Measurements from ENCODE around the gene ST8SIA6.
"Not testable (repeated sequence)": the region's sequence is repeated elsewhere in the genome, so short reads cannot be mapped to it uniquely, and the experiment has no call there.

The ST8SIA6 gene

DNA sequence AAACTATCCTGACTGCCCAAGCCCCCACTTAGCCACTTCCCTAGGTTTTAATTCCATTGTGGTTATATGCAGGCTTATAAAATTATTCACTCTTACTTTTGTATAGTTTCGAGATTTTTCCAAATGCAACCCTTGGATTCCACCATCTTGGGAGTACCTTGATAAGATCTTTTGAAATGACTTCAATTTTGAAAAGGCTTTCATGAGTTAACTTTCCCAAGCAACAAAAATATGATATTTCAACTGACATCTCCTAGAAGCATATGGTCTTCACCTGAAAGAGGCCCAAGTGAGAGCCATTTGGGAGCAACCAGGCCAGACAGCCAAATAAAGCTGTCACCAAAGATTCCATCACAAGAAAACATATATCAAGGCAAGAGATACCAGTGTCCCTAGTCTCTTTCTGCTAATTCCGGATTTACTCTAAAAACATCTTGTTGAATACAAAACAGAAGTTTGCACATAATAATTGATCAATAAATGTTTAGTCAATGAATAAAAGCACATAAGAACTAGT, 1.7 kb upstream of the ST8SIA6 start:
- no peak for DNase-seq

DNA sequence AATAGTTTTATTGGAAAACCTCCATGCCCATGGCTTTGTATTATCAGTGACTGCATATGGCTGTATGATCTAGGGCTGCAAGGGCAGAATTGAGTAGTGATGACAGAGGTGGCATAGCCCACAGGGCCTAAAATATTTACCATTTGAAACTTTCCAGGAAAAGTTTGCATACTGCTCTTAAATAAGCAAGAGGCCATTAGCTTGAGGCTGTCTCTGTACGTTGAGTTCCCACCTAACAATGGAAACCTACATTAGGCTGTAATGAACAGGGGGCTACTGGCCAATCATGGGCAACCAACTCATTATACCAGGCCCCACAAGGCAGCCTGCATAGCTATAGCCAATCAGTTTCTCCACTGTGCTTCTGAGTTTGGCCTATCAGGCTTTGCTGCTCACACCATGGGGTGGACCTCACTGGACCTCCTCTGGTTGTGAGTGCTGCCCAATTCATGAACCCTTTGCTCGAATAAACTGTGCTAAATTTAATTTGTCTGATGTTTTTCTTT, 673 bp upstream of the ST8SIA6 start:
- DNase-seq: no peak

DNA sequence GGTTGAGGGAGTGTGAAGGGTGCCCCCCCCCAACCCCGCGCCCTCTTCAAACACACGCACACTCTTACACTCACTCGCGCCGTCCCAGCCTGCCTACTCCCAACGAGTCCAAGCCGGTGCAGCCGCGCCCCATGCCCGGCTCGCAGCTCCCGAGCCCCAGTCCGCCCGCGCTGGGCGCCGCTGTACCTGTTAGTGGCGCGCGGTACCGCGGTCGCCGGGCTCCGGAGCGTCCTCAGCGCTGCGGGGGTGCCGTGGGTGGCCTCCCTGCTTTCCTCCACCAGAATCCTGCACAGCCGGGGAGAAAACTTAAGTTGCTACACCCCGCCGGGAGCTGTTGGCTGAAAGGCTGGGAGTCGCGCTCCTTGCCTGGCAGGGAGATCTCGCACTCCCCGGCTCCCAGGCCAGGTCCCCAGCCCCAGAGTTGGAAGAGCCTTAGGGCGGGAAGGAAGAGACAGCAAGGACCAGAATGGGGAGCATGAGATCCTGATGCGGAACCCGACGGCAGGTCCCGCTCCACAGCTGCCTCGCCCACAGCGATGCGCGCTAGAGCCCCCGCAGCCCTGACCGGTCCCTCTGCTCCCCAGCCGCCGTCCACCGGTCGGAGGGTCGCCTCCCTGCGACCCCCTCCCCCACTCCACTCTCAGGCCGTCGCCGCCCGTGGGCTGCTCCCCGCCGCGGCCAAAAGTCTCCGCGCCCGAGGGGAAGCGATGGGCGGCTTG, 863 bp downstream of the ST8SIA6 start:
- DNase-seq: peak; percentile 75

DNA sequence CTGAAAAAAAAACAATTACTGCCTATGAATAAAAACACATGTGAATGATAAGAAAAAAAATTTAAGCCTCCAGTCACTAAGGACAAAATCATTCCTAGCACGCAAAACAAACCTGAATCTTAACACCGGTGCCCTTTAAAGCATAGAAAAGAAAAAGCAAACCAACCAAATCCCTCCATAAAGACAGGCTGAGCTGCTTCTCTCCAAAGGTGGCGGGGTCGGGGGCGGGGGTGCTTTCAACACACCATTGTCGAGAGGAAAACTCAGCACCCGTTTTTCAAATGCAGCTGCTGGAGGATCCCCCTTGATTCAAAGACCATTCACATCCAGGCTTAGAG, 1.4 kb downstream of the ST8SIA6 start:
- DNase-seq: no peak

DNA sequence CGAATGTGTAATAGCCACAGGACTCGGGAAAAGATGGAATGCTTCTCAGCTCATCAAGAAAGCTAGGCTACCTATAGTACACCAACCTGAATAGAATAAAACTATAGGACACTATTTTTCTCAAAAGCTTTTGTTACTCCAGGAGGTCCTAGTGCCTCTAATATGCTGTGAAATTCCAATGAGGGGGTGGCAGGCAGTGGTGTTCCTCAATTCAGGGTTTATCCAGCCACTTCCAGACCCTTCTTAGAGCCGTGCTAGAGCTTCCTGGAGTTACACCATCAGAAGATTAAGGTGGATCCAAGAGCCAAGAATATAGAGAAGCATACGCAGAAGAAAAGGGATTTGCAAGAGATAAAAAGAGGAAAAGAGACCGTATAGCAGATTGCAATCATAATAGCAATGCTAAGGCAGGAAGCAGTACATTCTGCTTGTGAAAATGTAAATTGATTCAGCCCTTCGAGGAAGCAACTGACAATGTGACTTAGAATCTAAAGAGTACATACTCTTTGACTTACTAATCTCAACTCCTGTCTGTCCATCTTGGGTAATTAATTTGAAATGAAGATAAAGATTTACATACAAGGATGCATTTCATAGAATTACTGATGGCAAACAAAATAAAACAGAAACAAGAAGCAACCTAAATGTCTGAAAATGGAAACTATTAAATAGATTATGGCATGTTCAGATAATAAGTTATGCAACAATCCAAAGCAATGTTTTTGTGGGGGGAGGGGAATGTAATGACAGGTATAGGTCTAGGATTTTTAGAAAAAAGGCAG, 2.1 kb downstream of the ST8SIA6 start:
- no peak for DNase-seq

DNA sequence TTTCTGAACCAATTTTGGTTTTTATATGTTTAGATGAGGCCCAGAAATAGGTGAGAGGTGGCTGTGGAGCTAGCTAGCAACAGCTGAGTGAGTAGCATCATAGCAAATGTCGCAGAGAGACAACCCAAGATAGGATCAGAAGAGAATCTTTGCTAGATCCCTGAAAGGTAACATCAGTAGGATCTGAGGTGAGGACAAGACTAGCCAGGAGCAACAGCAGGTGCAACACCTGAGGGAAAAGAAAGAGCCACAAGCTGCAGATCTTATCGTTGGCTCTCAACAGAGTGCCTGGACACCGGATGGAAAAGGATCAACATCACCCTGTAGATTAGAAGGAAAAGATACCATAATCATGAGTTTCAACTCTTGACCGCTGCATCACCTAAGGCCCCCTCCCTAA, 4.4 kb downstream of the ST8SIA6 start:
- no peak for DNase-seq

DNA sequence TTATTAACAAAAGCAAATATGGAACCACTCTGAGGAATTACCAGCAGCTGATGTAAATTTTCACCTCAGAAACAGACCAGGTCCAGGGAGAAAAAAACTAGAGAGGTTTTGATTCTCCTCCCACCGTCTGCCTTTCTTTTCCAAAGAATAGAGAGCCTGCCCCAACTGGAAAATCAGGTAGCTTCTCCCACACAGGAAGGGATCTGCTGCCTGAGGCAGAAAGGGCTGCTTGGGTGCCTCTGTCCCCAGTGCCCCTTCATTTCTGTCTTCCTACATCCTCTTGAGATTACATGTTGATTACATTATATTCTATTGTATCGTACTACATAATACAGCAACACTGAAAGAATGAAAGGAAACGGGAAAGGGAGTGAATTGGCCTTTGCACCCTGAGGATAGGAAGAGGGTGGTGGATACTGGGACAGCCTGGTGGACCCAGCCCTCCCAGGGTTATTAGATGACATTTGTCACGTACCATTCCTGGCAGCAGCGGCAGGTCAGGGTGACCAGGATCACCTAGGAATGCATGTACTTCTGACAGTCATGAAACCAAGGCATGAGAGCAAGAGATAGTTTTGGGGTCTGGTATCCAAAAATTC, 8.9 kb downstream of the ST8SIA6 start:
- DNase-seq: no peak

DNA sequence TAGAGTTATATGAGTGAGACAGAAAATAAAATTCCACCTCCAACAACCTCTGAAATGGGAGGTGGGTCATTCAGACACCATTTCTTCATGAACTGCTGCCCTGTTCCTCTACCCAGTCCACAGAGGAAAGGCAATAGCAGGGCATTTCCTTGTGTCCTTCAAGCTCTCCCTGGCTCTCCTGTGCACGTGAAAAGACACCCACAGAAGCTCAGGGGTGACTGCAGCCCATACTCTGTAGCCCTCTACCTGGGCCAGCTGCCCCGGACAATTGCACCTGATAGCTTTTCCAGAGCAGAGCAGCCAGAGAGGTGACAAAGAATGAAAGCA, 10.0 kb downstream of the ST8SIA6 start:
- DNase-seq: no peak

DNA sequence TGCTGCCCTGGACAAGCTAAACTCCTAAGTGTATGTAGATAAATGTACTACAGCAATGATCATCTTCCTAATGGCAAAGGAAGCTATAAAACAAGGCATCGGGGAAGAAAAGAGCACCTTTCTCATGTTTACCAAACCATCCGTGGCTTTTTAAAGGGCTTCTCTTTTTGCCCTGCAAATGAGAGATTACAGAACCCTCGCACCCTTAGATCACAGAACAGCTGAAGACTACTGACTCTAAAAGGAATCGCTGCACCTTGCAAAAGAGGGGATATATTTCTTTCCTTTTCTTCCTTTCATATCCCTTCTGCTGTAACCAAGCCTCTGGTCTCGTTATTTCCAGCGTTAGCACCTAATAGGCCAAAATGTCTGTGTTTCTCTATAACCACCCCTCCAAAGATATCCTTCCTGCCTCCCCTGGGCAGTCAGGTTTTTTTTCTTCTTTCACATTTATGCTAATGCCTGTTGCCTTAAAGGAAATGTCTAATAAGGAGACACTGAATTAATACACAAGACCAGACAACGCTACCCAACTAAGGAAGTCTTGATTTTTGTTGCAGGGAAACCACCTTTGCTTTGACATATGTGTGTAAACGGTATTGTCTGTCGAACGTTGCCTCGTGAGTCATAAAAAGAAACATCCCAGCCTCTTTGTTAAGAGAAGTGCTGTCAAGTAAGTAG, 10.5 kb downstream of the ST8SIA6 start:
- no peak for DNase-seq

DNA sequence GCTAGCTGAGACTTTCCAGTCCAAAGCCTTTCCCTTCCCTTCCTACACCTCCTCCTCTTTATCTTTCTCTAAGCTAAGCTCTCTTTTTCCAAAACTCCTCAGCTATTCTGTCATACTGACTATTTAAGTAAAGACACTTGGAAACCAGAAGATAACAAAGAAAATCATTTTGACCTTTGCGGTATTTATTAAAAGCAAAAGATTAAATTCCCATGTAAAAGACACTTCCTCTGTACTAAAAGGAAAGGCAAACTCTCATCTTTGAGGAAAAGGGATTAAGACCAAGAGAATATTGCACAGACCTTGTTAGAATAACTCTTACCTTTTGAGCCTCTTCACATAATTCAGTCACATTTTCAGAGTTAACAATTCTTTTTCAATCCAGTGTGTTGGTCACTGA, 15.8 kb downstream of the ST8SIA6 start:
- no peak for DNase-seq

DNA sequence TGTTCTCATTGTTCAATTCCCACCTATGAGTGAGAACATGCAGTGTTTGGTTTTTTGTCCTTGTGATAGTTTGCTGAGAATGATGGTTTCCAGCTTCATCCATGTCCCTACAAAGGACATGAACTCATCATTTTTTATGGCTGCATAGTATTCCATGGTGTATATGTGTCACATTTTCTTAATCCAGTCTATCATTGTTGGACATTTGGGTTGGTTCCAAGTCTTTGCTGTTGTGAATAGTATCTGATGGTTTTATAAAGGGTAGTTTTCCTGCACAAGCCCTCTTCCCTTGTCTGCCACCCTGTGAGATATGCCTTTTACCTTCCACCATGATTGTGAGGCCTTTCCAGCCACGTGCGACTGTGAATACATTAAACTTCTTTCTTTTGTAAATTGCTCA, 17.8 kb downstream of the ST8SIA6 start:
- not testable (repeated sequence) for DNase-seq

DNA sequence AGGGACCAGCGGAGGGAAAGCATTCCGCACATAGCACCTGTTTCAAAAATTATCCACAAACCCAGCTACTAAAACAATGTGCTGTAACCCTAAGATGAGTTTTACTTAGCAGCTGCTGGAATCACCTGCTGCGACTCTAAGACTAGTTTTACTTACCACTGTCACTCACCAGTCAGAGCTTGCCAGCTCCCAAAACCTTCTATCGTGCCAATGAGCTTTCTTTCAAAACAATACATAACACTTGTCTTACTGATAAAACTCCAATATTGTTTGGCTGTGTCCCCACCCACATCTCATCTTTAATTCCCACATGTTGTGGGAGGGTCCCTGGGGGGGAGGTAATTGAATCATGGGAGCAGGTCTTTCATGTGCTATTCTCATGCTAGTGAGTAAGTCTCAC, 18.4 kb downstream of the ST8SIA6 start:
- no peak for DNase-seq

DNA sequence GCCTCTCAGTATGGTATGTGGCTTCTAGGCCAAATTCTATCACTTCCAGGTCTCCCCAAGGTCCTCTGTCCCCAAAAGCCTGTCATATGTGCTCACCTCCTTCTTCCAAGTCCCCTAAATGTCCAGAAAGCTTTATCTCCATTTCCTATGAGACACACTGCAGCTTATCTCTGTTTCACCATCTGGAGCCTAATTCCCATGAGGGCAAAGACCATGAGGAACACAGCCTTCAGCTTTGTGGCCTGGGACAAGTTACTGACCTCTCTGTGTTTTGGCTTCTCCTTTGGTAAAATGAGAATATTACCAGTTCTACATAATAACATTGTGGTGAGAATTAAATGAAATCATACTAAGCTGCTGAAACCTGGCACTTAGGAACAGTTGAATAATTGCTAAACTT, 19.2 kb downstream of the ST8SIA6 start:
- DNase-seq: no peak

DNA sequence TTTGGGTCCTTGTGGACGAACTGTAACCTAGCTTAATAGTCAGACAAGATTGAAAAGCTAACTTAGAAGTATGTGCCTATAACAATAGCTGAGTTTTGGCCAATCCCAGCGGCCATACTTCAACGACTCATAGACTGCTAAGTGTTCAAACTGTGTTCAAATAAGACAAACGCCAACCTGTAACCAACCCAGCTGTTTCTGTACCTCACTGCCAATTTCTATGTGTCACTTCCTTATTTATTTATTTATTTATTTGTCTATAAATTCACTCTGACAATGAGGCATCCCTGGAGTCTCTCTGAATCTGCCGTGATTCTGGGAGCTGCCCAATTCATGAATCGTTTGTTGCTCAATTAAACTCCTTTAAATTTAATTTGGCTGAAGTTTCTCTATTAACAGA, 21.7 kb downstream of the ST8SIA6 start:
- DNase-seq: no peak

DNA sequence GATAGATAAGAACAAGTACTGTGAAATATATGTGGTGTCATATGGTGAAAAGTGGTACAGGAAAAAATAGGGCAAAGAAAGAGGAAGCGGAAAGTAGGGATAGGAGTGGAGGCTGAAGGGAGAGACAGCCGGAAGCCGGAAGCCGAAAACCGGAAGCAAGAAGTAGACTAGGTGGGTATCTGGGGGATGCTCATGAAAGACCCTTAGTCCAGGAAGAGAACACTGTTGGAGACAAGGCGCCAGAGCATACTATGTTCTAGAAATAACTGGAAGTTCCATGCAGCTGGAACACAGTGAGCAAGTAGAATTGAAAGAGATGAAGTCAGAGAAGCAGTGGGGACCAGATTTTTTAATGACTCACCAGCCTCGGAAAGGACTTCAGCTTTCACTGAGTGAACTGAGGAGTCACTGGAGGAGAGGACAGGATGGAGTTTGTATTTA, 22.5 kb downstream of the ST8SIA6 start:
- DNase-seq: no peak

DNA sequence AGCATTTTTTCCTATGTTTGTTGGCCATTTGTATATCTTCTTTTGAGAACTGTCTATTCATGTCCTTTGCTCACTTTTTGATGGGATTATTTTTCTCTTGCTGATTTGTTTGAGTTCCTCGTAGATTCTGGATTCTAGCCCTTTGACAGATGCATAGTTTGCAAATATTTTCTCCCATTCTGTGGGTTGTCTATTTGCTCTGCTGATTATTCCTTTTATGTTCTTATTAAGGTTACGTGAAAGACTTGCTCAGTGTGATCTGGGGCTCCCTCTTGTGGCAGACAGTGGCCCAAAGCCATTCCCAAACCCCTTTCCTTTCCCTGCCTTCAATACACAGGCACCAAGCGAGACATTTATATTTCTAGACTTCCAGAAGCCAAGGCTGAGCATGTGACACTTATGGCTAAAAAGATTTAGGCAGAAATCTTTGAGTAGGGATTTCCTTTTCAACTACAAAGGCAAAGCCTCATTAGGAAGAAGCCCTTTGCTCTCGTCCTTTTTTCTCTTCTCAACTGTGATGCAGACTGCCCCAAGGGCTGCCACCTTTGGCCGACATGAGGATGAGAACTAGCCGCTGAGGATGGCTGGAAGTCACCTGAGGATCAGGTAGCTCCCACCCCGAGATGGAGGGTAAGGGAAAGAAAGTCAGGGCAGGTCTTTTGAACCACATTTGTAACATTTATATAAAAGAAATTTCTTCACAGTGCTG, 23.6 kb downstream of the ST8SIA6 start:
- peak; percentile 86 for DNase-seq

DNA sequence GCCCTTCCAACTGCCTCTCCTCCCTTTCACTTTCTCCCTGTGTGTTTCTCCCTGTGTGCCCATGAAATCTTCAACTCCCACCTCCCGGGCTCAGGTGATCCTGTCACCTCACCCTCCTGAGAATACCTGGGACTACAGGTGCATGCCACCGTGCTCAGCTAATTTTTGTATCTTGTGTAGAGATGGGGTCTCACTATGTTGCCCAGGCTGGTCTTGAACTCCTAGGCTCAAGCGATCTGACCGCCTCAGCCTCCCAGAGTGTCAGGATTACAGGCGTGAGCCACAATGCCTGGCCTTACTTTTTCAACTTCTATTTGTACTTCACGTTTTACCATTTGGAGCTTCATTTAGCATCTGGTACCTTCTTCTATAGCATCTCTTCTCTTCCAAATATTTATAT, 24.9 kb downstream of the ST8SIA6 start:
- DNase-seq: no peak

DNA sequence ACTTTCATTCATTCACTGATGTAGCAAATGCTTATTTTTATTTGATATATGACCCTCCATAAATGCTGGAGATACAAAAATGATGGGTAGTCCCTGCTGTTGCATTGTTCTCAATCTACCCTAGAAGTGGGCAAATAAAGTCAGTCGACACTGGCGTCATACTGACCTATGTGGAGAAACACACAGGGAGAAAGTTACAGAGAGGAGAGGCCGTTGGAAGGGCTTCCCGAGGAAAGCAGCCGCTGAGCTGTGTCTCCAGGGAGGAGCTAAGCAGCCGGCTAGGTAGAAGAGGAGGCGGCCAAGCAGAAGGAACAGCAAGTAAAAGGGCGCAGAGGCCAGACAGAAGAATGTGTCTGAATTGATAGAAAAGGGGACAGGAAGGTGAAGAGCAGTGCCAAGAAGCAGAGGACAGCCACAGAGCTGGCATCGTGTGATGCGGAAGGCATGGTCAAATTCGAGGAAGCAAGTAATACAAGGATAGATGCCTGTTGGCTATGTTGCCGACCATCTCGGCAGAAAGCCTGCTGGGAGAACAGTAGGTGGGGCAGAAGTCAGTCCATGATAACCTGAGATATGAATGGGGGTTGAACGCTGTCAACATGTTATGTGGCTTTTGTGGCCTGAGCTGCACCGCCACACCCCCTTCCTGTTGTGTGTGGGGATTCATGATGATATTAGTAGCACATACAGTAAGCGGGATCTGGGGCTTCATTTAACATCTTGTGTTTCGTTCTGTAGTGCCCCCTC, 25.9 kb downstream of the ST8SIA6 start:
- DNase-seq: peak; percentile 88

DNA sequence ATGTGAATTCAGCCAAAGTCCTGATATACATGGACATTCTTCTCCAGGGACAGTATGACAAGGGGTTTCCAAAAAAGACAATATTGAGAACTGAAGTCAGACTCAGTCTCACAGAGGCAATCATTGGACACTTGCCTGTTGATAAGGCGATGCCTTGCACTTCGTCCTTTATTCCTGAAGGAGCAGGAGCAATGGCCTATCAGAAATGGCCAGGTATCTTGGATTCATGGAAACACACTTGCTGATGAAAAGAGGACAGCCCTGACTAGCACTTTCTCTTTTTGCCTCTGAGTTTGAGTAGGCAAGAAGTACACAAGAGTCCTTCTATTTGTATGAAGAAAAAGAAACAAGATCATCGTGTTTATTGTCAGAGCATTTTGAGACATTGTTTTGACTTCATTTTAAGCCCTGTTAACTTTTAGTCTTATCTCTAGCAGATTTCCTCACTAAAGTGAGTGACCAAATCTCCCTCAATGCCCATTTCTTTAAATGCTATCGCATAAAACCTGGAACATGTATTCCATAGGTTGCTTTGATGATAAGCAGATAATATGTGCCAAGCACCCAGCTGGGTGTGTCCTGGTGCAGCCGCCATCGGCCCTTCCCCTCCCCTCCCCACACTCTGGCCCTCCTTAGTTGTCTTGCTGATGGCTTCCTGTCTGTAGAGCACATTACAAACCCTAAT, 26.6 kb downstream of the ST8SIA6 start:
- no peak for DNase-seq

DNA sequence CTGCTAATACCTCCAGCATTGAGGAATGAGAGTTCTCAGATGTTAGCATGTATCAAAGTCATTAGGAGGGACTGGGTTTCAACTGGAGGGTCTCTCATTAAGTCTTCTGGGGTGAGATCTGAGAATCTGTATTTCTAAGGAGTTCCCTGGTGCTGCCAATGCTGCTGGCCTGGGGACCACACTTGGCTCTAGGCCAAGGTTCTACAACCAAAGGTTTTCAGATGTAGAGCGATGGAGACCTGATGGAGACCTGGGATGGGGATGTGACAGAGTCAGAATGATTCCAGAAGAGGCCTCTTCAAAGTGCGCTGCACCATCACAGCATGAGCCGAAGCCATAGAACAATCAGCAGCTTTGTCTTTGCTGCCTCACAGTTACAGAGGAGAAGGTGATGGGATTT, 27.2 kb downstream of the ST8SIA6 start:
- DNase-seq: no peak

DNA sequence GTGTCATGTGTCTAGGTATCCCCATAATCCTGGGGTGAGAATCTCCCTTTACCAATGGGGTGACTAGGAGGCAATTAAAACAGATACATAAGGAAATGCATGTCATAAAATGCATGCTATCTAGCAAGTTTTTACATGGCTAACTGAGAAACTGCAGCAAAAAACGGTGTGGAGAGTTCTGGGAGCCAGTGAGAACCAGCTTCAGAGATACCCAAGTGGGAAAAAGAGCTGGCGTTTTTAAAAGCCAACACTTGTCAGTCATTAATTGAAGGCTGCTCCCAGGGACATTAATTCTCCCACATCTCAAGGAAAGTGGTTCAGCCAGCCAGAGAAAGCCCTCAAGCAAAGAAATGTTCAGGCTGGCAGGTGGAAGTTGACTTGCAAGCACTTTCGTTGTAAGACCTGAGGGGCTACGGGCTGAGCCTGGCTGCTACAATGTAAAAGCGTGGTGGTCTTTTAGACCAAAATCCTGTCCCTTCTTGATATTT, 28.1 kb downstream of the ST8SIA6 start:
- no peak for DNase-seq
